WTC11 (cell line): ENCODE data around the gene DNAJC18.

Experiments used
- CREB1 ChIP-seq: sonication (generic); formaldehyde crosslinking; IDR thresholded peaks from 2 replicates; pipeline ENCODE4 v1.8.0; 2023; ENCODE audit warnings: mild to moderate bottlenecking, missing genetic modification reagents
- ESRRA ChIP-seq: sonication (generic); formaldehyde crosslinking; IDR thresholded peaks from 2 replicates; pipeline ENCODE4 v1.8.1; 2022; ENCODE audit warnings: mild to moderate bottlenecking, missing genetic modification reagents, borderline replicate concordance
- GABPB1 ChIP-seq: sonication (generic); formaldehyde crosslinking; IDR thresholded peaks from 2 replicates; pipeline ENCODE4 v1.8.1; 2023; ENCODE audit warnings: mild to moderate bottlenecking, missing genetic modification reagents
- SMAD4 ChIP-seq: sonication (generic); formaldehyde crosslinking; IDR thresholded peaks from 2 replicates; pipeline ENCODE4 v1.8.0; 2022; ENCODE audit warnings: mild to moderate bottlenecking, missing genetic modification reagents
- TF ChIP-seq, protein P1 (sequence below): fragments of 200-600 bp; IDR thresholded peaks from 2 replicates; pipeline ENCODE4 v1.8.0; 2022; ENCODE audit warnings: antibody characterized with exemption
- TF ChIP-seq, protein P2 (sequence below): sonication (generic); formaldehyde crosslinking; IDR thresholded peaks from 2 replicates; pipeline ENCODE4 v1.8.1; 2022; ENCODE audit warnings: low read depth, missing genetic modification reagents, borderline replicate concordance
- TF ChIP-seq, protein P3 (sequence below): sonication (generic); formaldehyde crosslinking; IDR thresholded peaks from 2 replicates; pipeline ENCODE4 v1.8.1; 2023; ENCODE audit warnings: mild to moderate bottlenecking, missing genetic modification reagents, moderate library complexity
- TF ChIP-seq, protein P4 (sequence below): sonication (generic); formaldehyde crosslinking; IDR thresholded peaks from 2 replicates; pipeline ENCODE4 v1.8.0; 2022; ENCODE audit warnings: missing genetic modification reagents
- TF ChIP-seq, protein P5 (sequence below): sonication (generic); formaldehyde crosslinking; IDR thresholded peaks from 2 replicates; pipeline ENCODE4 v1.8.1; 2023; ENCODE audit warnings: mild to moderate bottlenecking, missing genetic modification reagents

DNA sequence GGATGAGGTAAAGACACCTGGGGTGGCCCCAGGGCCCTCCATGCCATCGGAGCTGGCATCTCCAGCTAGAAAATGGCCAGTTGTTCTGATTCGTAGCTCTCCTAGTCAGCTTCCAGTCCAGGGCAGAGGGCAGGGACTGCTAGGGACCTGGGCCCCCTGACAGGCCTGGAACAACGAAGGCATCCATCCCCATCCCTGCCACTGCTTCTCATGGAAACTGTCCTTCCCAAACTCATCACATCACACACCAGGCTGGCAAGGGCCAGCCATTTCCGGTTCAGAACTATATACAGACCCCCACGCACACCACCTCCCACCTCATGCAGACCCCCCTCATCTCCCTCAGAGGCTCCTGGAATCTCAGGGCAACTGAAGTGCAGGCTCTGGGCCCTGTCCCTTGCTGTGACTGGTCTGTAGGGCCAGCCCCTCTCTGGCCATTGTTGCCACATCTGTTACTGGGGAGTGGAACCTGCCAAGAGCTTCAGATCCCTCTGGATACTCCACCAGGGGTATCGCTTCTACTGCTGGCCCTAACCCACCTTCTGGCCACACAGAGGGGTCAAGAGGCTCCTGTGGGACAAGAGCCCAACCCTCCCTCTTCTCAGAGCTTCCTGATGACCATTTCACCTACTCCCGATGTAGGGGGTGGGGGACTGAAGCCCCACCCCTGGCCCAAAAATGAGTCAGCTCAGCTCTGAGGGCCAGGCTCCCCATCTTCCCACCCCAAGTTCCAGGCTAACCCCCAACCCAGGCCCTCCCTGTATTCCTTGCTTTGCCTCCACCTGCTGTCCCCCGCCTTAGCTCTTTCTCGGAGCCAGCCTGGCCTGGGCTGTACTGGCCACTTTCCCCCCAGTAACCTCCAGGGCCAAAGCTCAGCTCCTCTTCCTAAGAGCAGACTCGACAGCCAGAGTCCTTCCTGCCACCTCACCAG lies 48.4 kb downstream of the DNAJC18 start:
- TF ChIP-seq, protein P1, sequence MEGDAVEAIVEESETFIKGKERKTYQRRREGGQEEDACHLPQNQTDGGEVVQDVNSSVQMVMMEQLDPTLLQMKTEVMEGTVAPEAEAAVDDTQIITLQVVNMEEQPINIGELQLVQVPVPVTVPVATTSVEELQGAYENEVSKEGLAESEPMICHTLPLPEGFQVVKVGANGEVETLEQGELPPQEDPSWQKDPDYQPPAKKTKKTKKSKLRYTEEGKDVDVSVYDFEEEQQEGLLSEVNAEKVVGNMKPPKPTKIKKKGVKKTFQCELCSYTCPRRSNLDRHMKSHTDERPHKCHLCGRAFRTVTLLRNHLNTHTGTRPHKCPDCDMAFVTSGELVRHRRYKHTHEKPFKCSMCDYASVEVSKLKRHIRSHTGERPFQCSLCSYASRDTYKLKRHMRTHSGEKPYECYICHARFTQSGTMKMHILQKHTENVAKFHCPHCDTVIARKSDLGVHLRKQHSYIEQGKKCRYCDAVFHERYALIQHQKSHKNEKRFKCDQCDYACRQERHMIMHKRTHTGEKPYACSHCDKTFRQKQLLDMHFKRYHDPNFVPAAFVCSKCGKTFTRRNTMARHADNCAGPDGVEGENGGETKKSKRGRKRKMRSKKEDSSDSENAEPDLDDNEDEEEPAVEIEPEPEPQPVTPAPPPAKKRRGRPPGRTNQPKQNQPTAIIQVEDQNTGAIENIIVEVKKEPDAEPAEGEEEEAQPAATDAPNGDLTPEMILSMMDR = no peak
- TF ChIP-seq, protein P2, sequence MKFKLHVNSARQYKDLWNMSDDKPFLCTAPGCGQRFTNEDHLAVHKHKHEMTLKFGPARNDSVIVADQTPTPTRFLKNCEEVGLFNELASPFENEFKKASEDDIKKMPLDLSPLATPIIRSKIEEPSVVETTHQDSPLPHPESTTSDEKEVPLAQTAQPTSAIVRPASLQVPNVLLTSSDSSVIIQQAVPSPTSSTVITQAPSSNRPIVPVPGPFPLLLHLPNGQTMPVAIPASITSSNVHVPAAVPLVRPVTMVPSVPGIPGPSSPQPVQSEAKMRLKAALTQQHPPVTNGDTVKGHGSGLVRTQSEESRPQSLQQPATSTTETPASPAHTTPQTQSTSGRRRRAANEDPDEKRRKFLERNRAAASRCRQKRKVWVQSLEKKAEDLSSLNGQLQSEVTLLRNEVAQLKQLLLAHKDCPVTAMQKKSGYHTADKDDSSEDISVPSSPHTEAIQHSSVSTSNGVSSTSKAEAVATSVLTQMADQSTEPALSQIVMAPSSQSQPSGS (CRISPR knock-in tag) = no peak
- TF ChIP-seq CREB1 (CRISPR knock-in tag) (no peak), ESRRA (CRISPR knock-in tag) (no peak), GABPB1 (CRISPR knock-in tag) (no peak), SMAD4 (CRISPR knock-in tag) (no peak)
- TF ChIP-seq, protein P3, sequence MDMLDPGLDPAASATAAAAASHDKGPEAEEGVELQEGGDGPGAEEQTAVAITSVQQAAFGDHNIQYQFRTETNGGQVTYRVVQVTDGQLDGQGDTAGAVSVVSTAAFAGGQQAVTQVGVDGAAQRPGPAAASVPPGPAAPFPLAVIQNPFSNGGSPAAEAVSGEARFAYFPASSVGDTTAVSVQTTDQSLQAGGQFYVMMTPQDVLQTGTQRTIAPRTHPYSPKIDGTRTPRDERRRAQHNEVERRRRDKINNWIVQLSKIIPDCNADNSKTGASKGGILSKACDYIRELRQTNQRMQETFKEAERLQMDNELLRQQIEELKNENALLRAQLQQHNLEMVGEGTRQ (CRISPR knock-in tag) = no peak
- TF ChIP-seq, protein P4, sequence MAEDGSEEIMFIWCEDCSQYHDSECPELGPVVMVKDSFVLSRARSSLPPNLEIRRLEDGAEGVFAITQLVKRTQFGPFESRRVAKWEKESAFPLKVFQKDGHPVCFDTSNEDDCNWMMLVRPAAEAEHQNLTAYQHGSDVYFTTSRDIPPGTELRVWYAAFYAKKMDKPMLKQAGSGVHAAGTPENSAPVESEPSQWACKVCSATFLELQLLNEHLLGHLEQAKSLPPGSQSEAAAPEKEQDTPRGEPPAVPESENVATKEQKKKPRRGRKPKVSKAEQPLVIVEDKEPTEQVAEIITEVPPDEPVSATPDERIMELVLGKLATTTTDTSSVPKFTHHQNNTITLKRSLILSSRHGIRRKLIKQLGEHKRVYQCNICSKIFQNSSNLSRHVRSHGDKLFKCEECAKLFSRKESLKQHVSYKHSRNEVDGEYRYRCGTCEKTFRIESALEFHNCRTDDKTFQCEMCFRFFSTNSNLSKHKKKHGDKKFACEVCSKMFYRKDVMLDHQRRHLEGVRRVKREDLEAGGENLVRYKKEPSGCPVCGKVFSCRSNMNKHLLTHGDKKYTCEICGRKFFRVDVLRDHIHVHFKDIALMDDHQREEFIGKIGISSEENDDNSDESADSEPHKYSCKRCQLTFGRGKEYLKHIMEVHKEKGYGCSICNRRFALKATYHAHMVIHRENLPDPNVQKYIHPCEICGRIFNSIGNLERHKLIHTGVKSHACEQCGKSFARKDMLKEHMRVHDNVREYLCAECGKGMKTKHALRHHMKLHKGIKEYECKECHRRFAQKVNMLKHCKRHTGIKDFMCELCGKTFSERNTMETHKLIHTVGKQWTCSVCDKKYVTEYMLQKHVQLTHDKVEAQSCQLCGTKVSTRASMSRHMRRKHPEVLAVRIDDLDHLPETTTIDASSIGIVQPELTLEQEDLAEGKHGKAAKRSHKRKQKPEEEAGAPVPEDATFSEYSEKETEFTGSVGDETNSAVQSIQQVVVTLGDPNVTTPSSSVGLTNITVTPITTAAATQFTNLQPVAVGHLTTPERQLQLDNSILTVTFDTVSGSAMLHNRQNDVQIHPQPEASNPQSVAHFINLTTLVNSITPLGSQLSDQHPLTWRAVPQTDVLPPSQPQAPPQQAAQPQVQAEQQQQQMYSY (CRISPR knock-in tag) = no peak
- TF ChIP-seq, protein P5, sequence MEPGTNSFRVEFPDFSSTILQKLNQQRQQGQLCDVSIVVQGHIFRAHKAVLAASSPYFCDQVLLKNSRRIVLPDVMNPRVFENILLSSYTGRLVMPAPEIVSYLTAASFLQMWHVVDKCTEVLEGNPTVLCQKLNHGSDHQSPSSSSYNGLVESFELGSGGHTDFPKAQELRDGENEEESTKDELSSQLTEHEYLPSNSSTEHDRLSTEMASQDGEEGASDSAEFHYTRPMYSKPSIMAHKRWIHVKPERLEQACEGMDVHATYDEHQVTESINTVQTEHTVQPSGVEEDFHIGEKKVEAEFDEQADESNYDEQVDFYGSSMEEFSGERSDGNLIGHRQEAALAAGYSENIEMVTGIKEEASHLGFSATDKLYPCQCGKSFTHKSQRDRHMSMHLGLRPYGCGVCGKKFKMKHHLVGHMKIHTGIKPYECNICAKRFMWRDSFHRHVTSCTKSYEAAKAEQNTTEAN = no peak
